ENCODE data around the gene ITGB7.

ITGB7 gene

GRCh38 chr12:53180931-53181645 is 26.0 kb downstream of the ITGB7 start:
- TF ChIP-seq TAF1 (IDR thresholded peaks at IDR 0.05; ENCODE audit: low read depth) (peak; percentile 56; the same call in 1 of the 2 replicates), TCF12 (IDR thresholded peaks at IDR 0.05; ENCODE audit: low read depth) (no peak), RAD21 (IDR thresholded peaks at IDR 0.05; ENCODE audit: low read depth) (no peak), USF1 (IDR thresholded peaks at IDR 0.05) (peak; percentile 38; the same call in 1 of the 2 replicates), TEAD4 (IDR thresholded peaks at IDR 0.05) (0 out of 2 replicates have a peak, but pooled peaks have one; percentile 10), MAX (IDR thresholded peaks at IDR 0.05) (peak; percentile 78), NFIC (IDR thresholded peaks at IDR 0.05) (0 out of 2 replicates have a peak, but pooled peaks have one; percentile 22), CREB1 (IDR thresholded peaks at IDR 0.05; ENCODE audit: low read depth) (no peak), ZBTB7A (IDR thresholded peaks at IDR 0.05; ENCODE audit: low read depth) (0 out of 2 replicates have a peak, but pooled peaks have one; percentile 36), EGR1 (IDR thresholded peaks at IDR 0.05) (peak; percentile 59), FOXM1 (IDR thresholded peaks at IDR 0.05; ENCODE audit: borderline replicate concordance, low read depth) (no peak)

- TF ChIP-seq MAX (IDR thresholded peaks at IDR 0.05), result peak; percentile 87
- peak; percentile 45; the same call in 1 of the 2 replicates for TF ChIP-seq CEBPB (IDR thresholded peaks at IDR 0.05)
- TF ChIP-seq FOXM1 (IDR thresholded peaks at IDR 0.05; ENCODE audit: borderline replicate concordance, low read depth), result peak; percentile 57; the same call in 1 of the 2 replicates
- peak; percentile 11; the same call in 1 of the 2 replicates for TF ChIP-seq RAD21 (IDR thresholded peaks at IDR 0.05; ENCODE audit: low read depth)
- TF ChIP-seq TCF12 (IDR thresholded peaks at IDR 0.05; ENCODE audit: low read depth), result peak; percentile 90
- peak; percentile 49; the same call in 1 of the 2 replicates for TF ChIP-seq USF1 (IDR thresholded peaks at IDR 0.05)
- peak; percentile 97 for TF ChIP-seq YY1 (IDR thresholded peaks at IDR 0.05; ENCODE audit: low read depth)
- peak; percentile 63 for TF ChIP-seq EP300 (IDR thresholded peaks at IDR 0.05; ENCODE audit: borderline replicate concordance)
- peak; percentile 97 for TF ChIP-seq EGR1 (IDR thresholded peaks at IDR 0.05)
- peak; percentile 53; the same call in 1 of the 2 replicates for TF ChIP-seq CREB1 (IDR thresholded peaks at IDR 0.05; ENCODE audit: low read depth)
- TF ChIP-seq NFIC (IDR thresholded peaks at IDR 0.05), result peak; percentile 58
- TF ChIP-seq TEAD4 (IDR thresholded peaks at IDR 0.05), result peak; percentile 43
- TF ChIP-seq ZBTB7A (IDR thresholded peaks at IDR 0.05; ENCODE audit: low read depth), result peak; percentile 68; the same call in 1 of the 2 replicates
- no peak for TF ChIP-seq REST (IDR thresholded peaks at IDR 0.05; ENCODE audit: low read depth)
- TF ChIP-seq TAF1 (IDR thresholded peaks at IDR 0.05; ENCODE audit: low read depth), result peak; percentile 68
Measured at GRCh38 chr12:53180220-53180930, 26.7 kb downstream of the ITGB7 start, which contains the start of the genes CSAD and ZNF740. Gene CSAD, minus strand, starts transcription at chr12:53180925. Its CDS starts 7,455 bp downstream, at chr12:53173470. Gene ZNF740, plus strand, starts transcription at chr12:53180722. Its CDS starts 1,262 bp downstream, at chr12:53181984.

GRCh38 chr12:53179687-53180219 is 27.3 kb downstream of the ITGB7 start:
- TF ChIP-seq TAF1 (IDR thresholded peaks at IDR 0.05; ENCODE audit: low read depth) (no peak), FOXM1 (IDR thresholded peaks at IDR 0.05; ENCODE audit: borderline replicate concordance, low read depth) (0 out of 2 replicates have a peak, but pooled peaks have one; percentile 28)

GRCh38 chr12:53176750-53177149 is 30.3 kb downstream of the ITGB7 start:
- TF ChIP-seq USF1 (IDR thresholded peaks at IDR 0.05) (no peak), CREB1 (IDR thresholded peaks at IDR 0.05; ENCODE audit: low read depth) (no peak), RAD21 (IDR thresholded peaks at IDR 0.05; ENCODE audit: low read depth) (no peak), EGR1 (IDR thresholded peaks at IDR 0.05) (no peak), REST (IDR thresholded peaks at IDR 0.05; ENCODE audit: low read depth) (no peak)
